HEK293 (cell line): ENCODE results near the gene FHDC1.

Experiments used
- CTCF ChIA-PET: fragments of 350-600 bp; formaldehyde crosslinking; extraction: SDS; loops from one replicate; lab custom pipeline; 2021; ENCODE audit warnings: antibody characterized with exemption; lab: Yijun Ruan, JAX
- POLR2A ChIA-PET: fragments of 300-600 bp; formaldehyde crosslinking; extraction: SDS; loops from one replicate; lab custom pipeline; 2020; ENCODE audit warnings: antibody characterized with exemption, inconsistent platforms; lab: Yijun Ruan, JAX
- H3K27ac ChIP-seq: fragments of 200-500 bp; sonication (Bioruptor generic); 2 replicates; pipeline ENCODE4 v1.5.1; 2014; ENCODE audit warnings: low read depth, low read length, control low read depth, inconsistent platforms; ENCODE audit errors: extremely low read depth
- H3K36me3 ChIP-seq, 2 experiments: fragments of 200-500 bp in 1 of 2; sonication (Bioruptor generic) in 1 of 2; 1 replicate in 1 of 2; 2 replicates in 1 of 2; pipeline ENCODE4 v1.5.1; 2014 to 2017; ENCODE audit warnings: inconsistent platforms in 2 of 2, low read length in 2 of 2; ENCODE audit not compliant: control insufficient read depth in 2 of 2, insufficient read depth in 1 of 2
- H3K4me1 ChIP-seq: fragments of 200-500 bp; sonication (Bioruptor generic); 2 replicates; pipeline ENCODE4 v1.5.1; 2014; ENCODE audit warnings: mild to moderate bottlenecking, low read length, inconsistent platforms; ENCODE audit not compliant: control insufficient read depth, insufficient read depth
- H3K4me3 ChIP-seq: 2 replicates; pipeline ENCODE4 v1.5.1; 2011; ENCODE audit warnings: low read depth, mild to moderate bottlenecking, control low read depth, low read length, moderate library complexity
- H3K9me3 ChIP-seq: fragments of 200-500 bp; sonication (Bioruptor generic); 2 replicates; pipeline ENCODE4 v1.5.1; 2014; ENCODE audit warnings: low read depth, low read length, inconsistent platforms; ENCODE audit not compliant: control insufficient read depth, insufficient read depth
- BCL11A ChIP-seq: fragments of 450-650 bp; formaldehyde crosslinking; IDR thresholded peaks from 2 replicates; pipeline ENCODE4 v1.5.1; 2016; ENCODE audit warnings: low read depth, missing biosample characterization, missing genetic modification characterization
- GLIS1 ChIP-seq: fragments of 450-650 bp; formaldehyde crosslinking; IDR thresholded peaks from 2 replicates; pipeline ENCODE4 v1.5.1; 2016; ENCODE audit warnings: missing biosample characterization, missing genetic modification characterization
- PBX3 ChIP-seq: sonication (generic); formaldehyde crosslinking; IDR thresholded peaks from 2 replicates; pipeline ENCODE4 v1.8.1; 2022; ENCODE audit warnings: mild to moderate bottlenecking, moderate library complexity, missing genetic modification reagents
- PRDM1 ChIP-seq: fragments of 450-650 bp; formaldehyde crosslinking; IDR thresholded peaks from 2 replicates; pipeline ENCODE4; 2016; ENCODE audit warnings: missing biosample characterization, missing genetic modification characterization
- ZBTB48 ChIP-seq: fragments of 450-650 bp; formaldehyde crosslinking; IDR thresholded peaks from 2 replicates; pipeline ENCODE4 v1.5.1; 2016; ENCODE audit warnings: missing biosample characterization, missing genetic modification characterization
- ZNF155 ChIP-seq: fragments of 450-650 bp; formaldehyde crosslinking; IDR thresholded peaks from 2 replicates; pipeline ENCODE4 v1.5.1; 2016; ENCODE audit warnings: missing biosample characterization, missing genetic modification characterization
- ZNF248 ChIP-seq: fragments of 450-650 bp; formaldehyde crosslinking; IDR thresholded peaks from 2 replicates; pipeline ENCODE4 v1.5.1; 2017; ENCODE audit warnings: missing biosample characterization, missing genetic modification characterization
- ZNF404 ChIP-seq: fragments of 450-650 bp; formaldehyde crosslinking; IDR thresholded peaks from 2 replicates; pipeline ENCODE4 v1.5.1; 2017; ENCODE audit warnings: missing biosample characterization, missing genetic modification characterization
- ZNF433 ChIP-seq: fragments of 450-650 bp; formaldehyde crosslinking; IDR thresholded peaks from 2 replicates; pipeline ENCODE4 v1.5.1; 2016; ENCODE audit warnings: missing biosample characterization, missing genetic modification characterization, low read depth
- ZNF560 ChIP-seq: fragments of 450-650 bp; formaldehyde crosslinking; IDR thresholded peaks from 2 replicates; pipeline ENCODE4 v1.5.1; 2017; ENCODE audit warnings: missing biosample characterization, missing genetic modification characterization, borderline replicate concordance
- ZNF621 ChIP-seq: fragments of 450-650 bp; formaldehyde crosslinking; IDR thresholded peaks from 2 replicates; pipeline ENCODE4 v1.5.1; 2017; ENCODE audit warnings: missing biosample characterization, missing genetic modification characterization
- ZNF624 ChIP-seq: fragments of 450-650 bp; formaldehyde crosslinking; IDR thresholded peaks from 2 replicates; pipeline ENCODE4 v1.5.1; 2017; ENCODE audit warnings: missing biosample characterization, missing genetic modification characterization
- ZNF660 ChIP-seq: fragments of 450-650 bp; IDR thresholded peaks from 2 replicates; pipeline ENCODE4 v1.5.1; 2018; ENCODE audit warnings: missing biosample characterization, mild to moderate bottlenecking, missing genetic modification characterization
- ZNF785 ChIP-seq: fragments of 450-650 bp; formaldehyde crosslinking; IDR thresholded peaks from 2 replicates; pipeline ENCODE4 v1.5.1; 2016; ENCODE audit warnings: missing biosample characterization, missing genetic modification characterization
- ZNF791 ChIP-seq: fragments of 450-650 bp; formaldehyde crosslinking; IDR thresholded peaks from 2 replicates; pipeline ENCODE4 v1.5.1; 2016; ENCODE audit warnings: missing biosample characterization, missing genetic modification characterization
- ZXDB ChIP-seq: fragments of 450-650 bp; formaldehyde crosslinking; IDR thresholded peaks from 2 replicates; pipeline ENCODE4 v1.5.1; 2016; ENCODE audit warnings: missing biosample characterization, missing genetic modification characterization
- TF ChIP-seq, protein P1 (sequence below): fragments of 450-650 bp; formaldehyde crosslinking; IDR thresholded peaks from 2 replicates; pipeline ENCODE4 v1.5.1; 2016; ENCODE audit warnings: missing biosample characterization, missing genetic modification characterization, low read depth
- TF ChIP-seq, protein P2 (sequence below): fragments of 450-650 bp; formaldehyde crosslinking; IDR thresholded peaks from 2 replicates; pipeline ENCODE4 v1.5.1; 2016; ENCODE audit warnings: missing biosample characterization, missing genetic modification characterization
- TF ChIP-seq, protein P3 (sequence below): fragments of 450-650 bp; formaldehyde crosslinking; IDR thresholded peaks from 2 replicates; pipeline ENCODE4 v1.5.1; 2016; ENCODE audit warnings: missing biosample characterization, missing genetic modification characterization
- TF ChIP-seq, protein P4 (sequence below): fragments of 450-650 bp; formaldehyde crosslinking; IDR thresholded peaks from 2 replicates; pipeline ENCODE4 v1.5.1; 2016; ENCODE audit warnings: missing biosample characterization, missing genetic modification characterization

FHDC1 gene

GRCh38 chr4:153023139-153023538 is 87.0 kb downstream of the FHDC1 start:
- Histone ChIP-seq H3K27ac (no peak overlapping the region), H3K4me3 (no peak overlapping the region), H3K9me3 (no peaks in the 10 kb centered on the region), H3K4me1 (no peaks in the 10 kb centered on the region), H3K36me3 (no peaks in the 10 kb centered on the region)
- ChIA-PET POLR2A (no interaction called here), CTCF (no interaction called here)
- TF ChIP-seq, protein P1, sequence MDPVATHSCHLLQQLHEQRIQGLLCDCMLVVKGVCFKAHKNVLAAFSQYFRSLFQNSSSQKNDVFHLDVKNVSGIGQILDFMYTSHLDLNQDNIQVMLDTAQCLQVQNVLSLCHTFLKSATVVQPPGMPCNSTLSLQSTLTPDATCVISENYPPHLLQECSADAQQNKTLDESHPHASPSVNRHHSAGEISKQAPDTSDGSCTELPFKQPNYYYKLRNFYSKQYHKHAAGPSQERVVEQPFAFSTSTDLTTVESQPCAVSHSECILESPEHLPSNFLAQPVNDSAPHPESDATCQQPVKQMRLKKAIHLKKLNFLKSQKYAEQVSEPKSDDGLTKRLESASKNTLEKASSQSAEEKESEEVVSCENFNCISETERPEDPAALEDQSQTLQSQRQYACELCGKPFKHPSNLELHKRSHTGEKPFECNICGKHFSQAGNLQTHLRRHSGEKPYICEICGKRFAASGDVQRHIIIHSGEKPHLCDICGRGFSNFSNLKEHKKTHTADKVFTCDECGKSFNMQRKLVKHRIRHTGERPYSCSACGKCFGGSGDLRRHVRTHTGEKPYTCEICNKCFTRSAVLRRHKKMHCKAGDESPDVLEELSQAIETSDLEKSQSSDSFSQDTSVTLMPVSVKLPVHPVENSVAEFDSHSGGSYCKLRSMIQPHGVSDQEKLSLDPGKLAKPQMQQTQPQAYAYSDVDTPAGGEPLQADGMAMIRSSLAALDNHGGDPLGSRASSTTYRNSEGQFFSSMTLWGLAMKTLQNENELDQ, result no peak
- no peak for TF ChIP-seq ZNF624
- TF ChIP-seq ZNF660 (tag by site-specific recombination), result no peak
- TF ChIP-seq PRDM1, result no peak

DNA sequence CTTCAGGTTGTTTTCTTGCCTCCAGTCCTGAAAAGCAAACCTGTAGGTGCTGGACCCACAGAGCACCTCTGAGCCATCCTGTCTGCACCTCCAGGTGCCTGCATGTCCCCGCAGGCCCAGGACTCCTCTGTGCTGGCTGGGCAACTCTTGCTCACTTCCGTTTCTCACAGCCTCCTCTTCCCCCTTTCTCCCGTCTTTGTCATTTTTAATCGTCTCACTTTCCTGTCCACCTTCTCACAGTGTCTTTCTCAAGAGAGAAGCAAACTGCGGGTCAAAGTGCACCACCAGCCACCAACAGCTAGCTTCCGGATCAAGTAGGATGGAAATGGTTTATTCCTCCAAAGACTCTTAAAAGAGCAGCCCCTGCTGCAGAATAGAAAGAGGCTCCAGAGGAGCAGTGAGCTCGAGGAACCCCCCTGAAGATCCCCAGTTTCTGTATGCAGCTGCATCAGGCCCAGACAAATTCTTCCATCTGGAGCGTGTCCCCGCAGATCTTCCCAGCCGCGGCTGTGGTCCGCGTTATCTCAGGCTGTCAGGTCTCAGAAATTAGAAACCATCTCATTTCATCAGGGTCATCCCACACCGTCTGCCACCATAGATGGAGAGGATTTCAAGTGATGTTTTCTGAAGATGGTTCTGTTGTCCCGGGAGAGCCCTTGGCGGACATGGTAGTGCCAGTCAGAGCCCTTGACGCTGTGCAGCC is 87.7 kb downstream of the FHDC1 start:
- TF ChIP-seq, protein P2, sequence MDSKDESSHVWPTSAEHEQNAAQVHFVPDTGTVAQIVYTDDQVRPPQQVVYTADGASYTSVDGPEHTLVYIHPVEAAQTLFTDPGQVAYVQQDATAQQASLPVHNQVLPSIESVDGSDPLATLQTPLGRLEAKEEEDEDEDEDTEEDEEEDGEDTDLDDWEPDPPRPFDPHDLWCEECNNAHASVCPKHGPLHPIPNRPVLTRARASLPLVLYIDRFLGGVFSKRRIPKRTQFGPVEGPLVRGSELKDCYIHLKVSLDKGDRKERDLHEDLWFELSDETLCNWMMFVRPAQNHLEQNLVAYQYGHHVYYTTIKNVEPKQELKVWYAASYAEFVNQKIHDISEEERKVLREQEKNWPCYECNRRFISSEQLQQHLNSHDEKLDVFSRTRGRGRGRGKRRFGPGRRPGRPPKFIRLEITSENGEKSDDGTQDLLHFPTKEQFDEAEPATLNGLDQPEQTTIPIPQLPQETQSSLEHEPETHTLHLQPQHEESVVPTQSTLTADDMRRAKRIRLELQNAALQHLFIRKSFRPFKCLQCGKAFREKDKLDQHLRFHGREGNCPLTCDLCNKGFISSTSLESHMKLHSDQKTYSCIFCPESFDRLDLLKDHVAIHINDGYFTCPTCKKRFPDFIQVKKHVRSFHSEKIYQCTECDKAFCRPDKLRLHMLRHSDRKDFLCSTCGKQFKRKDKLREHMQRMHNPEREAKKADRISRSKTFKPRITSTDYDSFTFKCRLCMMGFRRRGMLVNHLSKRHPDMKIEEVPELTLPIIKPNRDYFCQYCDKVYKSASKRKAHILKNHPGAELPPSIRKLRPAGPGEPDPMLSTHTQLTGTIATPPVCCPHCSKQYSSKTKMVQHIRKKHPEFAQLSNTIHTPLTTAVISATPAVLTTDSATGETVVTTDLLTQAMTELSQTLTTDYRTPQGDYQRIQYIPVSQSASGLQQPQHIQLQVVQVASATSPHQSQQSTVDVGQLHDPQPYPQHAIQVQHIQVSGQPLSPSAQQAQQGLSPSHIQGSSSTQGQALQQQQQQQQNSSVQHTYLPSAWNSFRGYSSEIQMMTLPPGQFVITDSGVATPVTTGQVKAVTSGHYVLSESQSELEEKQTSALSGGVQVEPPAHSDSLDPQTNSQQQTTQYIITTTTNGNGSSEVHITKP (tag by site-specific recombination), result no peak
- no peak for TF ChIP-seq ZNF433 (tag by site-specific recombination)
- TF ChIP-seq, all 188 proteins: peak for 0
- no peaks in the 10 kb centered on the region for H3K4me1 ChIP-seq
- no peaks in the 10 kb centered on the region for H3K9me3 ChIP-seq
- no peak overlapping the region for H3K27ac ChIP-seq
- ChIA-PET CTCF (no interaction called here), POLR2A (no interaction called here)
- no peak overlapping the region for H3K4me3 ChIP-seq
- no peaks in the 10 kb centered on the region for H3K36me3 ChIP-seq

DNA sequence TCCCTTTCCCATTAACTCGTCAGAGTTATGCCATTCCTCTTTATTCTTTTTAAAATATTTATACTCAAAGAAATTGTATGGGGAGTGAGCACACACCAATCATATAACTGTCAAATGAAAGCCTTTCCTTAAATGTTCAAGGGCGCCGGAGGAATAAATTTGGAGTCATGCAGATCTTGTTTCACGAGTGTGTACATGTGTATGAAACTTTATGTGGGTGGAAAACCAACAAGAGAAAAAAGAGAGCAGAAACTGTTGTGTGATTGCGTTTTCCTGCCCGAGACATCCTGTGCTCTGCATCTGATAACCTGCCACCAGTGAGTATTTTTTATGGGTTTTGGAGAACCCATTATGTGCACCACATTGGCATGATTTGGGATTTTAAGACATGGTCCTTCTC is 88.3 kb downstream of the FHDC1 start:
- Histone ChIP-seq H3K9me3 (no peaks in the 10 kb centered on the region), H3K4me1 (no peaks in the 10 kb centered on the region), H3K27ac (no peak overlapping the region), H3K36me3 (no peaks in the 10 kb centered on the region), H3K4me3 (no peak overlapping the region)
- TF ChIP-seq PRDM1 (no peak), ZNF404 (tag by site-specific recombination) (no peak), ZBTB48 (tag by site-specific recombination) (no peak), ZNF560 (tag by site-specific recombination) (no peak), ZNF248 (tag by site-specific recombination) (no peak), ZNF621 (no peak), PBX3 (CRISPR knock-in tag) (no peak), ZNF791 (tag by site-specific recombination) (no peak), ZXDB (tag by site-specific recombination) (no peak), GLIS1 (no peak), ZNF785 (tag by site-specific recombination) (no peak), BCL11A (tag by site-specific recombination) (no peak), ZNF155 (tag by site-specific recombination) (no peak)
- TF ChIP-seq, protein P3, sequence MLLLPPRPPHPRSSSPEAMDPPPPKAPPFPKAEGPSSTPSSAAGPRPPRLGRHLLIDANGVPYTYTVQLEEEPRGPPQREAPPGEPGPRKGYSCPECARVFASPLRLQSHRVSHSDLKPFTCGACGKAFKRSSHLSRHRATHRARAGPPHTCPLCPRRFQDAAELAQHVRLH (tag by site-specific recombination), result no peak
- TF ChIP-seq, protein P4, sequence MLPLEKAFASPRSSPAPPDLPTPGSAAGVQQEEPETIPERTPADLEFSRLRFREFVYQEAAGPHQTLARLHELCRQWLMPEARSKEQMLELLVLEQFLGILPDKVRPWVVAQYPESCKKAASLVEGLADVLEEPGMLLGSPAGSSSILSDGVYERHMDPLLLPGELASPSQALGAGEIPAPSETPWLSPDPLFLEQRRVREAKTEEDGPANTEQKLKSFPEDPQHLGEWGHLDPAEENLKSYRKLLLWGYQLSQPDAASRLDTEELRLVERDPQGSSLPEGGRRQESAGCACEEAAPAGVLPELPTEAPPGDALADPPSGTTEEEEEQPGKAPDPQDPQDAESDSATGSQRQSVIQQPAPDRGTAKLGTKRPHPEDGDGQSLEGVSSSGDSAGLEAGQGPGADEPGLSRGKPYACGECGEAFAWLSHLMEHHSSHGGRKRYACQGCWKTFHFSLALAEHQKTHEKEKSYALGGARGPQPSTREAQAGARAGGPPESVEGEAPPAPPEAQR (tag by site-specific recombination), result no peak
- CTCF ChIA-PET, result no interaction called here
- POLR2A ChIA-PET, result no interaction called here
